Measurements from ENCODE around the gene ZNF485.

GRCh38 chr10:43627942-43628341, 21.7 kb downstream of the ZNF485 start:
- TF ChIP-seq EZH2 (IDR thresholded peaks at IDR 0.05; ENCODE audit: low read length): no peak
- TF ChIP-seq, protein P1, sequence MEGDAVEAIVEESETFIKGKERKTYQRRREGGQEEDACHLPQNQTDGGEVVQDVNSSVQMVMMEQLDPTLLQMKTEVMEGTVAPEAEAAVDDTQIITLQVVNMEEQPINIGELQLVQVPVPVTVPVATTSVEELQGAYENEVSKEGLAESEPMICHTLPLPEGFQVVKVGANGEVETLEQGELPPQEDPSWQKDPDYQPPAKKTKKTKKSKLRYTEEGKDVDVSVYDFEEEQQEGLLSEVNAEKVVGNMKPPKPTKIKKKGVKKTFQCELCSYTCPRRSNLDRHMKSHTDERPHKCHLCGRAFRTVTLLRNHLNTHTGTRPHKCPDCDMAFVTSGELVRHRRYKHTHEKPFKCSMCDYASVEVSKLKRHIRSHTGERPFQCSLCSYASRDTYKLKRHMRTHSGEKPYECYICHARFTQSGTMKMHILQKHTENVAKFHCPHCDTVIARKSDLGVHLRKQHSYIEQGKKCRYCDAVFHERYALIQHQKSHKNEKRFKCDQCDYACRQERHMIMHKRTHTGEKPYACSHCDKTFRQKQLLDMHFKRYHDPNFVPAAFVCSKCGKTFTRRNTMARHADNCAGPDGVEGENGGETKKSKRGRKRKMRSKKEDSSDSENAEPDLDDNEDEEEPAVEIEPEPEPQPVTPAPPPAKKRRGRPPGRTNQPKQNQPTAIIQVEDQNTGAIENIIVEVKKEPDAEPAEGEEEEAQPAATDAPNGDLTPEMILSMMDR (optimal IDR thresholded peaks at IDR 0.05 in 1 of 3, IDR thresholded peaks at IDR 0.05 in 1 of 3, conservative IDR thresholded peaks at IDR 0.05 in 1 of 3; ENCODE audit: extremely low read depth in 1 of 3, insufficient read depth in 2 of 3, low read length in 3 of 3): no peak
